ENCODE results near the gene SMYD1.

The SMYD1 gene

DNA sequence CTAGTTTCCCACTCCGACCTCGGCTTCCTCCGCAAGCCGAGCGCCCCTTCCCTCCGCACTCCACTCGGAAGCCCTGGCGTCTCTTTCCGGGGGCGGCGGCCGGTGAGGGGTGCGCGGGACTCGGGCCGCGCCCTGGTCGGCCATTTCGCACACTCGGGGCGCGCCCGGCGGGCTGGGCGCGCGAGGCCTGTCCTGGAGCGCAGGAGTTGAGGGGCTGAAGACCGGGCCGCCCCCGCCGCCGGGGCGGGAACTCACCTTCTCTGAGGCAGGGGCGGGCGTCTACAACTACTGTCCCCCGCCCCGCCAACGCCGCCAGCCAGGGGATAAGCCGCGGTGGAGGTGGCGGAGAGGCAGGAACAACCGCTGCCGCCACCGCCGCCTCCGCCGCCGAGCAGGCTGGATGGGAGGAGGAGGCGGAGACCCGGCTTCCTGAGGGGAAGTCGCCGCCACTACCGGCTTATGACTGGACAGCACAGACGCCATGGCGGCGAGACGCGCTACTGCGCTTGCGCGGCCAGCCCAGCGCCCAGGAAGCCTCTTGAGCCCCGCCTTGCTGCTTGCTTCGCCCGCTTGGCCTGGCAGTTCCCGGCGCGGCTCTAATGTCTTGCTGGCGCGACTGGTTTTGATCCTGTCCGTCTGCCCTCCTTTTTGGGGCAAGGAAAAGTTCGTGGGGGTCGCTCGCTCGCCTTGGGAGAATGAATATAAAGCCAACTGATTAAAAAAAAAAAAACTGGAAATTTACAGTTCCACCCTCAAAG is 12.1 kb upstream of the SMYD1 start, which contains the start of gene KRCC1:
TSS of gene KRCC1 (minus strand) at position 413 of the 758 bp plus-strand sequence. CDS start 27,220 bp downstream, outside the sequence.
- DNase-seq (ENCODE audit: low read depth in 2 of 2), result peak; percentile 88

DNA sequence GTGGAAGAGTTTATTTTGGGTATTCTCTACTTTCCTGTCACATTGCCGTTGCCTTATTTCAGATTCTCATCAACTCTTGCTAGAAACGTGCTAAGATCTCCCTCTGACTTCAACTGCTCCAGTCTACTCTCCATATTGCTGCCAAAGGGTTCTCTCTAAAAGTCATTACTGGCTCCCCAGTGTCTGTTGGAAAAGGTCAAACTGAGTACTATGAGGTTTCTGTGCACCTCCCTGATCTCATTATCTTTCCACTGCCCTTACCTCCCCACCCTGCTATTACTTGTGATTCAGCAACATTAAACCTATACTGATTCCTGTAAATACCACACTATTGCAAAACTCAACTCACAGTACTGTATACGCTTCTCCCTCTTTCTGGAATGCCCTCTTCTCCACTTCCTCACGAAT is 10.2 kb upstream of the SMYD1 start:
- DNase-seq (ENCODE audit: low read depth in 2 of 2), result no peak

DNA sequence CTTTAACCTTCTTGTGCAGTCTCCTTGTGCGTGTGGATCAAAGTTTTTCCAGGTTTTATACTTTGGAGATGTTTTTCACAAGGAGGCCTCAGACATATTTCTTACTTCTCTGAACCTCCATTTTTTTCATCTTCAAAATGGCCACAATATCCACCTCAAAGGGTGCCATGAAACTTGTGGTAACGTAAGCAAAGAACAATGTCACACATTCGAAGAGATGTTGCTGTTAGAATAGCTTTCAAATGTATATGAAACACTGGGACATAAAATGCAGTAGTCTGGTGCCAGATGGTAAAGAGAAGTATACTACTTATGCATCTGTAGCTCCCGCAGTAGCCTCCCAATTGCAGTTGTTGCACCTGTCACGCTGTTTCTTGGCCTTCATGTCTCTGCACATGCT is 9.4 kb upstream of the SMYD1 start:
- no peak for DNase-seq (ENCODE audit: low read depth in 2 of 2)

DNA sequence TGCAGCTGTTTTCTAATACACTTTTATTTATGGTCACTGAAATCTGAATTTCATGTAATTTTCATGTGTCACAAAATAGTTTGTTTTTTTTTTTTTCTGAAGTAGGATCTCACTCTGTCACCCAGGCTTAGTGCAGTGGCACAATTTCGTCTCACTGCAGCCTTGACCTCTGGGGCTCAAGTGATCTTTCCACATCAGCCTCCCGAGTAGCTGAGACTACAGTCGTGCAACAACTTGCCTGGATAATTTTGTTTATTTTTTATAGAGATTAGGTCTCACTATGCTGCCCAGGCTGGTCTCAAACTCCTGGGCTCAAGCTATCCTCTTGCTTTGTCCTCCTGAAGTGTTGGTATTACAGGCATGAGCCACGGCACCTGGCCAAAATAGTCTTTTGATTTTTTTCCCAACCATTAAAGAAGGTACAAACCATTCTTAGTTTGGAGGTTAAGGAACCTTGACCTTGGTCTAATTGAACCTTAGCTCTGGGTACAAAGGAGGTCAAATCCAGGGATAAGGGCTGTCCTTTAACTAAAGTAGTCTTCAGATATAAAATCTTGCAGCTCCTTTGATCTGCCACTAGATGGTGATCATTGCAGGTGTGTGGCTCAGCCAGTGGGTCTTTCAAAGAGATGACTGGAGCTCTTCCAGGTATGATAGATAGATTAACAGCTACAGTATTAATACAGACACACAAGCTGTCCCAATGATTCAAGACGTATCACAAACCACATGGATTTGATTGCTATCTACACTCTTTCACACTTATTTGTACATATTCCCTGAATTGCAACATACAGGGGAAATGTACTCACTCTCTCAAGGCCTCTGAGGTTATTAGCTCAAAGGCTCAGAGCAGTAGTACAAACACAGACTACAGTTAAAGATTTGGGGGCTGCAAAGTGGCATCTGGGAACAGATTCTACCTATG is 7.4 kb upstream of the SMYD1 start:
- no peak for DNase-seq (ENCODE audit: low read depth in 2 of 2)

DNA sequence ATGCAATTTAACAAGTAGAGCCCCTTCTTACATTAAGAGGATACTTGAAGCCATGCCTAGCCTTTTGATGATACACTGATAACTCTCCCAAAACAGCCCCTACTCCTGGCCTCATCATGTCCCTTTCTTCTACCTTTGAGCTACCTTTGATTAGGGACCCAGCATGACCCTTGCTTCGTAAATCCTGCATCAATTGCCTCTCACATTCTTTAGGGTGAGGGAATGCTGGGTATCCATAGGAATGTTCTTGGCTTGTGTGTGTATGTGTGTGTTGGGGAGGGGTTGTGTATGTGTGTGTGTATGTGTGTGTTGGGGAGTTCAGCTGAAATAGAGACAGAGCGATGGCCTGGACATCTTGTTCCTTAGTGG is 6.7 kb upstream of the SMYD1 start:
- no peak for DNase-seq (ENCODE audit: low read depth in 2 of 2)

DNA sequence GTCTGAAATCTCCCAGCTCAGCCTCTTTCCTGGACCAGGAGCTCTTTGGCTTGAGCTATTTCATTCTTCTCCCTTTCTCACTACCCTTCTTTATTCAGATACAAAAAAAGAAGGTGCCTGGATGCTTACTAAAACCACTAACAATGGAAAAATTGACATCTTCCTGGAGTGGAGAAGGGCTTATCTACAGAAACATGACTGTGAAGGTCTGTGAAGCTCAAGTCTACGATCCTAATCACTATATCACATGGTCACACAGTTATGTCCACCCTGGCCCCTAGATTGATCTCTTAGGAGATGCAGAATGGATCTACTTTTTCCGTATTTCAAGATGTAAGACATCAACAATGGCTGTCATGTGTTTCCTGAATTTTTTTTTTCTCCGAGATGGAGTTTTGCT is 6.3 kb upstream of the SMYD1 start:
- no peak for DNase-seq (ENCODE audit: low read depth in 2 of 2)

DNA sequence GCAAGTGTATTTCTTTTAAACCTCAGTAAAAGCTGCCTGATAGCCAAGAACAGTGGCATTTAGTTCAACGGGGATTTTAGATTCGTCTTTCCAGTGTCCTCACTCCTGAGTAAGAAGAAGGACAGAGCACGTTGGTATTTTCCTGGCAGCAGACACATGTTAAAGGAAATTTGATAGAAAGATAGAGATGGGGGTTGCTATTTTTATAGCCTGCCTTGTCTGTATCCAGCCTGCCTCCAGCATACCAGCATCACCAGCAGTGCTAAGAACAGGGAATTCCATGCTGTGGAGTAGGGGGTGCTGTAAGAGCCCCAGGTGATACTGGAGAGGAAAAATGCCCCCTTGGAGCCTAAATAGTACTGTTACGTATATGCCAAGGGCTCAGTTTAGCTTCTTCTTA is 1.1 kb upstream of the SMYD1 start:
- DNase-seq (ENCODE audit: low read depth in 2 of 2), result no peak

DNA sequence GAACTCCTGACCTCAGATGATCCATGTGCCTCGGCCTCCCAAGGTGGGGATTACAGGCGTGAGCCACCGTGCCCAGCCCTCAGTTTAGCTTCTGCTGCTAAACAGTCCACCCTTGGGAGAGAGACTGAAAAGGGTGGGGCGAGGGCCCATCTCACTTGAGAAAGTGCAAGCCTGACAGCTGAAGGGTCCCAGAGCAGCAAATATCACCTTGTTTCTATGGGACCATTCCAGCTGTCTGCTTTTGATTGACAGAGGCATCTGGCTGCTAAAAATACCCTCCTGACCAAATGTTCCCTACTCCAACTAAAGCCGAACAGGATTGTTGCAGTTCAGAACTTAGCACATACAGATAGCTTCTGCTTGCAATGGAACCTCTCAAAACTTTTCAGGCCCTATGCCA is 436 bp upstream of the SMYD1 start:
- no peak for DNase-seq (ENCODE audit: low read depth in 2 of 2)

DNA sequence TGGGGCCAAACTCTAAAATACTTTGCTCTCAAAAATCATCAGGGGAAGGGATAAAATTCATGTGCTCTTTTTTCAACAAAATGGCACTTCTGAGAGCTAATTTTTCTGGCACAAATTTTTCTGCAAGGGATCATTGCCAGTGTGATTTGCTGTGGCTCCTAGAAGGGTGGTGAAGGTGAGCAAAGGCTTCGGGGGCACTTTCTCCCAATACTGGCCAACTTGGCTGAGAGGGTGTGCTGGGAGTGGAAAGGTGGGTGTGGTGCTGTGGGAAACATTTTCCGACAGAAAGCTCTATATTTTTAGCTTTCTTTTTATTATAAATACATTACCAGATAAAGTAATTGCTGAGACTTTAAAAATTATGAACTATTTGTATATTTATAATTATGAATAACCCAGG is 419 bp downstream of the SMYD1 start:
- DNase-seq (ENCODE audit: low read depth in 2 of 2), result no peak

DNA sequence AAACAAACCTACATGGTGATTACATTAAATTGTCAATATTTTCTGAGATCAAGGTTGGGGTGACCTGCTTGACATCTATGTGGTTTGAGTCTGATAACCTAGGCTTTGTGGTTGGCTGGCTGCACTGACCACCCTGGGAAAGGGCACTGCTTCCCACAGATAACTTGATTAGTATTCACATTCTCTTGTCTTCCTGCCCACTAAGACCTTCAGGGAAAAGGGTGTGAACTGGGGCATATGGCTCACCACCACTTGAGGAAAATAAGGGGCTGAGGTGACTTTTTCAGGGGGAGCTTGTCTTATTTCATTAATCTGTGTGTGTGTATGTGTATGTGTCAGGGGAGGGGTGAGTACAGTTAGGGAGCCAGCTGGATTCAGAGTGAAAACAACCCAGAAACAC is 1.5 kb downstream of the SMYD1 start:
- DNase-seq (ENCODE audit: low read depth in 2 of 2), result no peak

DNA sequence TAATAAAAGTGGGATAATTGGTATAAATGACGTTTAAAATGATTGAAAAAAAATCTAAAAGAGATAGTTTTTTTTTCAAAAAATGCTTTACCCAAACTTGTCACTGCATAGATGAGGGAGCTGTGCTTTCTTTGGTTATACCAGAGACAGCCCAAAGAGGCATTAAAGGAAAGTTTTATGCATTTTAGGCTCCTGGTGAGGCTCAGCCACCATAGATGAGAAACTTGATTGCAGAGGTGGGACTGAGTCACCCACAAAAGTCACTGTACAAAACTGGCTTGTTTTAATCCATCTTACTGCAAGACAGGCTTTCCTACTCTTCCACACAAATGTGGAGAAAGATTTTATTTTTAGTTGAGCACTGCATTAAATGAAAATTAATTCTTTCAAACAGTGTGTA is 2.4 kb downstream of the SMYD1 start:
- no peak for DNase-seq (ENCODE audit: low read depth in 2 of 2)

DNA sequence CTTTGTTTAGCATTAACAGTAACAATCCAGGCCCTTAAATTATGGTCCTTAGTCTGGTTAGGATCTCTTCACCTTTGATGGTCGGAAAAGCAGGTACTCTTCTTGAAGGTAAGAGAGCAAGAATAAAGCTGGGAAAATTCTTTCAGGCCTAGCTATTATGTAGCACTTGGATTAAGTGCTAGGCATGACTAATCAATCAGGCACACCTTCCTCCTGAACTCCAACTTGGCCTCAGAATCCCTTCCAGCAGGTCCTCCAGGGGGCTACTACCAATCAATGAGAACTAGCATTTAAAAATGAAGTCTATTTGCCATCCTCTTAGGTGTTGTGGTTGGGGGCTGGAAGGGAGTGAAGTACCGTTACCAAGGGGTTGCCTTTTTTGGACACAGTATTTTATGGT is 3.7 kb downstream of the SMYD1 start:
- DNase-seq (ENCODE audit: low read depth in 2 of 2), result no peak

DNA sequence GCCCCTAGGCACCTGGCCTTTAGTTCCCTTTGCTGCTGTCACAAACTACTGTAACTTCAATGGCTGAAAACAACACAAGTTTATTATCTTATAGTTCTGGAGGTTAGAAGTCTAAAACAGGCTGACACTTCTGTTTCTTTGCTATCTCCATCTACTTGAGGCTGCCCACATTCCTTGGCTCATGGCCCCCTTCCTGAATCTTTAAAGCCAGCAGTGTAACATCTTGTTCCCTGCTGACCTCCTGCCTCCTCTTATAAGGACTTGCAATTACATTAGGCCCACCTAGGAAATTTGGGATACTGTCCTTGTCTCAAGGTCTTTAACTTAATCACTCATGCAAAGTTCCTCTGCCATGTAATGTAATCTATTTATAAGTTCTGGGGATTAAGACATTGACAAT is 6.5 kb downstream of the SMYD1 start:
- DNase-seq (ENCODE audit: low read depth in 2 of 2), result no peak

DNA sequence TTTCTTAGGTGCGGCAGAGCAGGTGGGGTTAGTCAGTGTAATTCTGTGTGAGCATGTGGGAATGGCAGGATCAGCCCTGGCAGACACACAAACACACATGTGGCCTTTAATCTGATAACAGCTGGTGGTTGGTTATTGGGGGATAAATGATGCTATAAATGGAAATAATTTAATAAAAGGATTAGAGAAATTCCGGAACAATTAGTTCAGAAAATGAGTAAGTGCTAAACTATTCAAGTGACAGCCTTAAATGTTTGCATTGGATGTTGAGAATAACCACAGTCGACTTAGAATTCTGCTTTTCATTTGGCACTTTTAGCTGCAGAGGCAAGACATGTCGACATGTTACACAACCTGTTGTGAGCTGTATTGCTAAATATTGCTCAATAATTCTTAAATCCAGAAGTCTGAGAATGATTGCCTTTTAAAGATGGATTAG is 7.2 kb downstream of the SMYD1 start:
- no peak for DNase-seq (ENCODE audit: low read depth in 2 of 2)

DNA sequence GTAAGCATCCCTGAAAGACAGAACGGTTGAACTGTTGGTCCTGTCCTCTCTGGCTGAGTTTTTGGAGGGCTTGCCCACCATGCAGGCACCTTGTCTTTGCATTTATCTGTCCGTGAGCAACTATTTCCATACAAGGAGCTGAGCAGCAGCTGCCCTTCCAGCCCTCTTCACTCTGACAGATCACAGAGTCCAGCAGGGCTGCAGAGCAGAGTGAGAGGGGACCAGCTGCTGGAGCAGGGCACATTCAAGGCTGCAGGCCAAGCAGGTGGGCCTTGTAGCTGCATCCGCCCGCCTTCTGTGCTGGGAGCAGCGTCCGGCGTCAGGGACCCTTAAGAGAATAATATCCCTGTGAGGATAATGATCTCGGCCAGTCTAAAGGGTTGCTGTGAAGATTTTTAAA is 9.5 kb downstream of the SMYD1 start:
- no peak for DNase-seq (ENCODE audit: low read depth in 2 of 2)

DNA sequence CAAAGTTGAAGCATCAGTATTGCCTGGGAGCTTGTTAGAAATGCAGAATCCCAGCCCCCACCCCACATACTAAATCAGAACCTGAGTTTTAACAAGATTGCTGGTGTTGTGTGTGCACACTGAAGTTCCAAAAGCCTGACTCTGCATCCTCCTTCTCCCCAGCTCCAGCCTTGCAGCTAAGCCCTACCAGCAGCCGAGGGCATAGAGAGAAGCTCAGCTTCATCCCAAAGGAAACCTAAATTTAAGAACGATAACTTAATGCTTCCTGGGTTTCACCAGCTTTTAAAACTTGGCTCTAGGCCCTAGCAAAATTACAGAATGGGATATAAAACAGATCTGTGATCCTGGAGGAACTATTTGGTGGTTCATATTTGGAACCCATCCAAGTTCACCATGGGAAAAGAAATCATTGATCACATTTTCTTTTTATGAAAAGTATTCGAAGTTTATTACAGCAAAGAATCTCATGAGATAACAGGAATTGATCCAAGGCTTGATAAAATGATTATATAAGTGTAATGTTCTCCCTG is 11.1 kb downstream of the SMYD1 start:
- no peak for DNase-seq (ENCODE audit: low read depth in 2 of 2)

DNA sequence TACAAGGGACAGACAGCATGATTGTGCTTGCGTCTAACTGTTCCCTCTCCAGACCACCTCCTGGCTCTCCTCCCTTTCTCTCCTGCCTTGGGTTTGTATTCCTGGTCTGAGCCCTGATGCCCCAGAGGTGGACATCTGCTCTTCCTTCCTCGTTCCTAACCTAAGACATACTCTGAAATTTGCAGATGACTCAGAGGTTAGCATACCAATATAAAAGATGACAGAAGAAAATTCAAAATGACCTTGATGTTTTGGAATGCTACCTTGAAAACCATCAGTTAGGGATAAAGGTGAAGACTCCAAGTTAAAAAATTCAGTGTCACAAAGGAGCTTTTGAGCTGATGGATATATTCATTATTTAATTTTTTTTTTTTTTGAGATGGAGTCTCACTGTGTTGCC is 12.9 kb downstream of the SMYD1 start:
- DNase-seq (ENCODE audit: low read depth in 2 of 2), result no peak

DNA sequence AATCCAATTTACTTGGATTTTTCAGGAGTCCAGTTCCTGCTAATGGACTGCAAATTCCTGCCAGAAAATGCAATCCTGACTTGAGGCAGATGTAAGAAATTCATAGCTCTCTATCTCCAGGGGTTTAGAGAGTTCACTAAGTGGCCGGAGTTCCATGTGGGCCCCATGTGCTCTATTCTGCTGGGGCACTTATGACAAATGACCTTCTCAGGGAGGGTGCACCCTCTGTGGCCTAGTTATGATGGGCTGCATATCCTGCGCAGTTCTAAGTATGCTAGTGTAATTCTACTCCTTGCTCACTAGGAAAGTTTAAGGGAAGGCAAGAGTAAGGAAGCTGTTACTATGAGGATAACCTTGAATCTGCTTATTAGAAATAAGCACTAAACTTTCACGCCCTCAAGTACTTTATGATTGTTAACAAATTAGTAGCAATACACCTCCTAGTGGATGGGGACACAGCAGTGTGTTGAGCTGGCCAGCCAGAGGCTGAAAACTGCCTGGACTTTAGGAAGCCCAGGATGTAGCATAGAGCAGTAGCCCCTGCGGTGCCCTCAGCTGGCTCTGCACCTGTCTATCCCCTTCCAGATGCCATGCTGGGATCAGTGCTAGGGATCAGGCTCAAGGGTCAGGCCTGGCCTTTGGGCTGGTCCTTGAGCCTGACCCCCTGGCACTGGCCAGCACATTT is 14.4 kb downstream of the SMYD1 start:
- DNase-seq (ENCODE audit: low read depth in 2 of 2), result no peak

DNA sequence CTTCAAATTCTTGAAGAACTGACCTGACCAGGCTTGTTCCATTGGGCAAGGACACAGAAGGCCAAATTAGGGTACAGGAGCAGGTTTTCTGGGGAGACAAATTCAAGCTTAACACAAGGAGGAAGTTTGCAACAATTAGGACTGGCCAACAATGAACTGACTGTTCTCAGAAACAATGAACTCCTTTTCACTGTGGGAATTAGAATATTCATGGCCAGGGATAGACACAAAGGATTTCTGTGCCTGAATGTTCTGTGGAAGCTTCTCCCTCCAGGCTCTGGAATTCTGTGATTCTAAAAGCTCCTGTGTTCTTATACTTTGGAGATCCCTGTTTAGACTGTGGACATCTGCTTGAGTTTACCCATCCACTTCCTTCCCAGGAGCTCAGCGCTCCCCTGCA is 15.2 kb downstream of the SMYD1 start:
- DNase-seq (ENCODE audit: low read depth in 2 of 2), result no peak

DNA sequence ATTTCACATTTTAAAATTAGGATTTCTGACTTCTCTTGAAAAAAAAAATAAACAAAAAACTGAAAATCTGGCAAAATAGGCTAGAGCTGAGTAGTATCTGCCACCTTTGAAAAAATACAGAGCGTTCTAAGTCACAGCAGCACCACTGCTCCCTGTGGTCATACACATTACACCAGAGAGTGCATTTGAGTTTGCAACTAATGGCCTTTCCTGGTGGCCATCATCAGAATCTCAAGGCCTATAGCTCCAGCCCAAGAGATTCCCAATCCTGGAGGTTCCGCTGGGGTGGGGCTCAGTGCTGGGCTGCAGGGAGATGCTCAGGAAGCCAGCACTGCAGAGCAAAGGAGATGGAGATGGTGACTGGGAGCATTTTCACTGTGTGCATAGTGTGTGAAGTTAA is 17.5 kb downstream of the SMYD1 start:
- no peak for DNase-seq (ENCODE audit: low read depth in 2 of 2)

DNA sequence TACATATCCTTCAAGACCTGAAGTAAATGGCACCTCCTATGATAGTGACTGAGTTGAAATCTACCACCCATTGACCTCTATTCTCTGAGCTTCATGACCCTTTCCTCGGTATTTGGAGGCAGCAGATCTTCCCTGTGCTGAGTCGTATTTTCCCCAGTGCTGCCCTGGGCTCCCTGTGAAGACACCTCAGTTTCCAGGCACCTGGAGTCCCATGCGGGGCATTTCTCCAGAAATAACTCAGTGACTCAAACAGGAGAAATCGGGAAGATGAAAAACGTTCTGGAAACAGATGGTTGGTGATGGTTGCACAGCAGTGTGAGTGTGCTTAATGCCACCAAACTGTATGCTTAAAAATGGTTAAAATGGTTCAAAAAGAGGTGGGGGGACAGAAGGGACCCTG is 18.0 kb downstream of the SMYD1 start:
- DNase-seq (ENCODE audit: low read depth in 2 of 2), result no peak

DNA sequence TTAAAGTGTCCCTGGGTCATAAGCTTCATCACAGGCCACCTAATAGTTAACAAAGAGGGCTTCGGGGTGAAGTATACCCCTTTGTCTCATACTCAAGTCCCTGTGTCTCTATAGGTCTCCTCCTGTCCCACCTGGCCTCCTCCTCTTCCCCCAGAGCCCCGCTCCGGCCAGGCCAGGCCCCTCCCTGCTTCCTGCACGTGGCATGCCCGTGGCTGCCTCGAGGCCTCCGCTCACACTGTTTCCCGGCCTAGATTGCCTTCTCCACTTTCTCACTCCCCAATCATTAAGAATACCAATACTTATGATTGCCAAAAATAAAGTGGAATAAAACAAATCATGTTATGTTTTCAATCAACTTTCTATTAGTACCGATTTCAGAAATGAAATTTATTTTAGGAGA is 18.8 kb downstream of the SMYD1 start:
- no peak for DNase-seq (ENCODE audit: low read depth in 2 of 2)
